GM12875 (cell line): ENCODE results near the gene MTARC2.

Source experiments
- H3K4me3 ChIP-seq: one replicate; pipeline ENCODE4 v1.5.1; 2011; ENCODE audit warnings: low read depth, low read length, control low read depth
- TF ChIP-seq, protein P1 (sequence below): IDR thresholded peaks from 2 replicates; pipeline ENCODE4 v1.5.1; 2011; ENCODE audit warnings: low read depth, mild to moderate bottlenecking, control low read depth, inconsistent platforms, low read length, moderate library complexity, borderline replicate concordance; ENCODE audit not compliant: insufficient read depth

The MTARC2 gene

DNA sequence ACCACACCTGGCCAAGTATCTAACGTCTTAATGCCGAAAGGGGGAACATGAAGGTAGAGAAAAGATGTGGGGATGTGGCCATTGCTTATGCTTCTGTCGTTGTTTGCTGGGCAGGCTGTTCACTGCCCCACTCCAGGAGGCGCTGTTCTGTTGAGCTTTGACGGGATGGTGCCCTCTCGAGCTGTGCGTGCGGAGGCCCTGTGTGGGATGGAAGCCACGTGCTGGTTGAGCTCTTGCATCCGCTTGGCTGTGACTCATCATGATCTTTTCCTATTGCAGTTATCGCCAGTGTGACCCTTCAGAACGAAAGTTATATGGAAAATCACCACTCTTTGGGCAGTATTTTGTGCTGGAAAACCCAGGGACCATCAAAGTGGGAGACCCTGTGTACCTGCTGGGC is 64.9 kb downstream of the MTARC2 start:
- TF ChIP-seq, protein P1, sequence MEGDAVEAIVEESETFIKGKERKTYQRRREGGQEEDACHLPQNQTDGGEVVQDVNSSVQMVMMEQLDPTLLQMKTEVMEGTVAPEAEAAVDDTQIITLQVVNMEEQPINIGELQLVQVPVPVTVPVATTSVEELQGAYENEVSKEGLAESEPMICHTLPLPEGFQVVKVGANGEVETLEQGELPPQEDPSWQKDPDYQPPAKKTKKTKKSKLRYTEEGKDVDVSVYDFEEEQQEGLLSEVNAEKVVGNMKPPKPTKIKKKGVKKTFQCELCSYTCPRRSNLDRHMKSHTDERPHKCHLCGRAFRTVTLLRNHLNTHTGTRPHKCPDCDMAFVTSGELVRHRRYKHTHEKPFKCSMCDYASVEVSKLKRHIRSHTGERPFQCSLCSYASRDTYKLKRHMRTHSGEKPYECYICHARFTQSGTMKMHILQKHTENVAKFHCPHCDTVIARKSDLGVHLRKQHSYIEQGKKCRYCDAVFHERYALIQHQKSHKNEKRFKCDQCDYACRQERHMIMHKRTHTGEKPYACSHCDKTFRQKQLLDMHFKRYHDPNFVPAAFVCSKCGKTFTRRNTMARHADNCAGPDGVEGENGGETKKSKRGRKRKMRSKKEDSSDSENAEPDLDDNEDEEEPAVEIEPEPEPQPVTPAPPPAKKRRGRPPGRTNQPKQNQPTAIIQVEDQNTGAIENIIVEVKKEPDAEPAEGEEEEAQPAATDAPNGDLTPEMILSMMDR, result no peak
- H3K4me3 ChIP-seq, result no peak overlapping the region

DNA sequence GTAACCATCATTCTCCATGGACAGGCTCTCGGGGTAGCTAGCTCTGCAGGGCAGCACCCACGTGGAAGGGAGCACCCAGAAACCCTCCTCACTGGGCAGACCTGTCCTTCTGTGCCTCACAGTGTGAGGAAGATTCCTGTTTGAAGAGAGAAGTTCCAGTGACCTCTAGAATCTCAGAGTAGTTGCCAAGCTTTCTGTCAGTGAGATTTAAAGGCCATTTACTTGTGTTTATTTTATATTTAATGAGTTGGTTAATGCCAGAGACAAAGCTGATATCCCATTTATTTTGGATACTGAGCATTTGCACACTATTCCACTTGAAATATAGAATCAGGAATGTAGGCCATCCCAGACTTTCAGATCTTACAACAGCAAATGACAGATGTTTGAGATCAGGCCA is 67.3 kb downstream of the MTARC2 start:
- TF ChIP-seq, protein P1, result no peak
- no peak overlapping the region for H3K4me3 ChIP-seq

DNA sequence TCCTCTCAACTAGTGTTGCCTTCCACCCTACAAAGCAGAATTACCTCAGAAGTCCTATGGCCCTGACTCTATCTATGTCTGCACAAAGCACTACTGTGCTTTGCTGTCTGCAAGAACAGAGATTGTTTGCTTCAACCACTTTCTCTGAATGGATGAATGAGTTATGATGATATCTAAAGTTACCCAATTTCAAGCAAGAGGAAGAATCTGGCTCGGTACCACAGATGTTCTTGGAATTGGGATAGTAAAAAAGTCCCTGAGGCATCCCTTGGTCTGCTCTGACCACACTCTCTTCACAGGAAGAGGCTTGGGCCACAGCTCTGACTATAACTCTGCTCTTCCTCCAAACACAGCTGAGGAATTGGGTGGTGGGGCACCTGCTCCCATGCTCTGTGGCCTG is 69.8 kb downstream of the MTARC2 start:
- TF ChIP-seq, protein P1, result no peak
- H3K4me3 ChIP-seq, result no peak overlapping the region

DNA sequence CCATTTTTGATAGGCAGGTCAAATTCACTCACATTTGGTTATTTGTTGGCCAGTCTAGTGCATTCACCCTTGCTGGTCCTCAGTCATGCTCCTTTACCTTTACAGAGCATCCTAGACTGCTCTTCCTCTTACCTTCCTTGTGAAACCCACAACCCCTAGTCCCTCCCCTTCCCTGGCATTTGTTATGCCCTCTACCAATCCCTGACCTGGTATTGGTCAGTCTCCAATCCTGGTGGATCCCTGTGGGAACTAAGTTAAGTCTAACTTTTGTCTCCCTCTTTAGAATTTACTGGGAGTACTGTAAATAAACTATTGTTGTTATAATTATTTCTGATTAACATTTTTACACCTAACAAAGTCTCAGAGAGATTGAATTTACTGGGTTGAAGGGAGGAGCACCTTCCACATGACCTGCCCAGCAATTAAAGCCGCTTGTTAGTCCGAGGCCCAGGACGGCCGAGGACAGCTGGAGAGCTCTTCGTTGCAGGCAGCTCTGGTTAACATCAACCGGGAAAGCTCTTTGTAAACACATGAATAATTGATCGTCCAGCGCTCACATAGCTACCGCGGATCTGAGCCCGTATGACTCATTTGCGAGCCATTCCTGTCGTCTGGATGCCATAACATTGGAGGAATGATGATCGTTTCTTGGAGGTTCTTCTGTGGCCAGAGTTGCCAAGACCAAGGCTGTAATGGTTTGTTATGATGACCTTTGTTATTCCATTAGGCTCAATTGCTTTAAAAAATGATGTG is 70.5 kb downstream of the MTARC2 start:
- TF ChIP-seq, protein P1, result no peak
- H3K4me3 ChIP-seq, result no peak overlapping the region

DNA sequence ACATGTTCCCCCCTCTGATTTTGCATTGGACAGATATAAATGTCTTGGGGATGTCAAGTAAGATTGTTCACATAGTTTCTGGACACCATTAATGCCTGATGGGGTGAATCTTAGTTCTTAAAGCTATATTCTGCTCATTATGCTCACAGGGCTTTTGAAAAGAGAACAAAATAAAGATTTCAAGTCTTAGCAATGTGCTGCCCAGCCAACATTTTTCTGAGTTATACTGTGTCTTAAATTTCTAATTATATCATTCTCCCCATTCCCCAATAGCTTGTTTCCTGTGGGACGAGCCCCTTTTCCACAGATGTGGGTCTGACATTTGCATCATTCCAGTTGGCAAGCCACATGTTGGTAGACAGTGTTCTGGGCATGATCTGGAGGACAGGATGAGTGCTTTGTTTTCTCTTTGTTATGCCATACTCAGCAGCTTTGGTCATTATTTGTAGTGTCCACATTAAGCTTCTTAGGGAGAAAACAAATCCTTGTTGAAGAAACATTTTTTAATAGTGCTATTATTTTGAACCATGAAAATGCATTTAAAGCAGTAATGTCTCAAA is 71.4 kb downstream of the MTARC2 start:
- TF ChIP-seq, protein P1, result no peak
- H3K4me3 ChIP-seq, result no peak overlapping the region

DNA sequence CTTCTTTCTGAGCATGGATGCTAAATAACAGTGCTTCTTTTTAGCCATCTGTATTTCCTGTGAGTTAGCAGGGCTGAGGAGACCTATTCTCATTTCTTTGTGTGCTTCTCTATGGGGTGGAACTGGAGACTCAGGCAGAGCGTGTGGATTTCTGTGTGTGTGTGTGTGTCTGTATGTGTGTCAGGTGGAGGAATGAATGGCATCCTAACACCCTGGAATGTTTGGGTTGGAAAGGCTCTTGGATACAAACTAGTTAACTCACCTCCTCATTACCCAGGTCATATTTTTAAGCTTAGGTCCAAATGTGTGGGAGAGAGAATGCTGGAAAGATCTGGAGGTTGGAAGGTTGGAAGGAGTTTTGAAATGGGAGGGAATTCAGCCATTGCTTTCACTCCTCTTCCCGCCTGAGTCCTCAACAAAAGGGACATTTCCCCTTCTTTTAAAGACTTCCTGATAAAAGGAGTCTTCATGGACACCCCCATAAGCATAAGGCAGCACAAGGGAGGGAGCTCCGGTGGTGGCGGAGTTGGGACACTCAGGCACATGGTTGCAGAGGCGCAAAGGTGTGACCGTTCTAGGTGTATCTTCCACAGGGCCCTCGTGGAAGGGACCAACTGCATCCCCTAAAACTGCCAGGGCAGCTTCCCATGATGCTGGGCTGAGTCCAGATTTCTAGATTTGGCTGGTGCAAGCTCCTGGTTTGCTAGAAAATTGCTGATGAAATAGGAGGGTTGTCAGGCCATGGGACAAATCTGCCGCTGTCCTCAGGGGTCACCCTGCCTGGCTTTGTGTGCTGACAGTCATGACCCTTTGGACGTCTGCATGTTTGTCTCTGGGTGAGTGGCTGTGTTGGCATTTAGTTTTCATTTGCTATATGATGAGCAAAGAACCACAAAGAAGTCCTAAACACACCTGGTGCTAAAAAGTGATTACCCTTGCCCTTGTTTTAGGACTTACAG is 76.2 kb downstream of the MTARC2 start:
- TF ChIP-seq, protein P1, result no peak

More for the DNA sequence above, 76.2 kb downstream of the MTARC2 start:
- no peak overlapping the region for H3K4me3 ChIP-seq
